Epithelial cell of prostate (primary cell): ENCODE data around the gene IL13RA2.

Source experiments
- DNase-seq: peaks from one replicate; pipeline ENCODE4 v3.0.0-alpha.2; 2011; ENCODE audit warnings: low read depth, low spot score
- H3K27ac ChIP-seq: fragments of 450-650 bp; 2 replicates; pipeline ENCODE4 v1.5.1; 2017; ENCODE audit warnings: mild to moderate bottlenecking

Gene IL13RA2

GRCh38 chrX:115011428-115011827, 6.0 kb downstream of the IL13RA2 start:
- no peak for DNase-seq
- H3K27ac ChIP-seq: peak overlapping the region; percentile 88

- no peak for DNase-seq
Measured at GRCh38 chrX:114999906-115000305, 17.5 kb downstream of the IL13RA2 start.

DNA sequence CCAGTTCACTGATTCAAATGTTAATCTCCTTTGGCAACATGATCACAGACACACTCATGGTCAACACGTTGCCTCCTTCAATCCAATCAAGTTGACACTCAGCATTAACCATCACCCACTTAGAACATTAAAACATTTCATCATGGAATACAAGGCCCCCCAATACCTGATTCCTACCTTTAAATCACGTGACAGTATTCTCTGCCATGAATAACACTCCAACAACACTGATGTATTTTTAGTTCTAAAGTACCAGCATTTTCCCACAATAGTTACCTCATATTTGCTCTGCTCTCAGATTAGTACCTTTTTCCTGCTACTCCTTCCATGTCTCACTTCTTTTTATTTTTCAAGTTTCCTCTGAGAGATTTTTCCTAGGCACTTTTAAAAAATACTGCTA, 19.6 kb downstream of the IL13RA2 start:
- H3K27ac ChIP-seq: no peak overlapping the region
- no peak for DNase-seq

More at GRCh38 chrX:114999906-115000305, 17.5 kb downstream of the IL13RA2 start:
- H3K27ac ChIP-seq: no peak overlapping the region

GRCh38 chrX:114985967-114986592, 31.3 kb downstream of the IL13RA2 start:
- H3K27ac ChIP-seq: no peak overlapping the region
- no peak for DNase-seq

- DNase-seq: peak; percentile 29
Measured at GRCh38 chrX:114976292-114976691, 41.1 kb downstream of the IL13RA2 start.

DNA sequence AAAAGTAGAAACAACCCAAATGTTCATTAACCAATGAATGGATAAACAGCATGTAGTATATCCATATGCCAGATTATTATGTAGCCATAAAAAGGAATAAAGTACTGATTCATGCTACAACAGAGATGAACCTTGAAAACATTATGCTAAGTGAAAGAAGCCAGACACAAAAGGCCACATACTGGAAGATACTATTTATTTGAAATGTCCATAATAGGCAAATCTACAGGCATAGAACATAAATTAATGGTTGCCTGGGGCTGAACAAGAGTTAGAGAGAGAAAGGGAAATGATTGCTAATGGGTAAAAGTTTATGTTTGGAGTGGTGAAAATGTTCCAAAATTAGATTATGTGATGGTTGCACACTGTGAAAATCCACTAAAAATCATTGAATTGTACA, 44.4 kb downstream of the IL13RA2 start:
- no peak overlapping the region for H3K27ac ChIP-seq
- DNase-seq: no peak

More at GRCh38 chrX:114976292-114976691, 41.1 kb downstream of the IL13RA2 start:
- H3K27ac ChIP-seq: peak overlapping the region; percentile 35

DNA sequence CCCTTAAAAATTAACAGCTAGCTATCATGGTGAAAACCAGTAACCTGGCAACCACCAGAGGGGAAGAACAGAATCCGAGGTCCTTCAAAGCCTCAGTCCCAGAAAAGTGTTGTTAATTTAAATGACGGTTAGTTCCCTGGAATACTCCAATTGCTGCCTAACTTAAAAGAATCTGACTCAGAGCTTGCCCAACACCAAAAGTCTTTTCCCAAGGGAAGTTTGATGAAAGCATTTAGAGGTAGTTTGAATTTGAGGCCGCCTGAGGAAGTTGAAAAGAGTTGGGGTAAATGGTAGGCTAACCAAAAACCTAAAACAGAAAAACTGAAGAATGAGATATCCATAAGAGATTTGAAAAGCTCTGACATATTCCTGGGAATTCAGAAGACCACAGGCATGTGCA, 46.6 kb downstream of the IL13RA2 start:
- no peak for DNase-seq

GRCh38 chrX:114964374-114964773, 53.0 kb downstream of the IL13RA2 start:
- no peak overlapping the region for H3K27ac ChIP-seq
- no peak for DNase-seq

More for the DNA sequence above, 46.6 kb downstream of the IL13RA2 start:
- H3K27ac ChIP-seq: no peak overlapping the region

DNA sequence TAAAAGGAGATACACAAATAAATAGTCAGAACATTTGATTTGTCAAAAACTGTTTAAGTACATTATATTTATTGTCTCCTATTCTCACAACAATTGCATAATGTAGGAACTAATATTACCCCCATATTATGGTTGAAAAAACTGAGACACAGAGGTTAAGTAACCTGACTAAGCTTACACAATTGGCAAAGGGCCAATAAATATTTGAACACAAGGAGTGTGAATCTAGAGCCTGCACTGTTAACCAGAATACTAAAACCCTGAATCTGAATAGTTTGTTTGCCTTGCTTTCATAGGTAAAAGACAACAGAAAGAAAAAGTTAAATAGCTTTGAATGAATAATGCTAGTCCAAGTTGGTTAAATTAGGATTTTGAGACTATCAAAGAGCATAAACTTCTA, 55.2 kb downstream of the IL13RA2 start:
- H3K27ac ChIP-seq: no peak overlapping the region
- no peak for DNase-seq

GRCh38 chrX:114959729-114960128, 57.7 kb downstream of the IL13RA2 start:
- H3K27ac ChIP-seq: no peak overlapping the region
- DNase-seq: no peak
